Muscle of leg (tissue), 11 donors: ENCODE results near the gene GPBAR1. TPM values are rescaled to one million over a fixed set of nuclear protein-coding genes. Genes with fewer than 3 reads are reported as not detected.
"Not testable (repeated sequence)": the region's sequence is repeated elsewhere in the genome, so short reads cannot be mapped to it uniquely, and the experiment has no call there.

ENCODE experiments used
- DNase-seq: peaks from one replicate; pipeline ENCODE4 v3.0.0; 2013
- H3K27ac ChIP-seq: one replicate; pipeline ENCODE4 v1.5.1; 2013; ENCODE audit warnings: mild to moderate bottlenecking, low read length, control low read depth
- H3K27me3 ChIP-seq: one replicate; pipeline ENCODE4 v1.6.1; 2013; ENCODE audit warnings: low read length; ENCODE audit not compliant: control insufficient read depth, insufficient read depth
- H3K36me3 ChIP-seq: one replicate; pipeline ENCODE4 v1.6.1; 2013; ENCODE audit warnings: low read length; ENCODE audit not compliant: control insufficient read depth, insufficient read depth
- H3K4me1 ChIP-seq: one replicate; pipeline ENCODE4 v1.6.1; 2013; ENCODE audit warnings: low read length; ENCODE audit not compliant: control insufficient read depth, insufficient read depth
- H3K4me3 ChIP-seq: one replicate; pipeline ENCODE4 v1.5.1; 2013; ENCODE audit warnings: low read length, control low read depth
- H3K9me3 ChIP-seq: replicated peaks from 2 replicates; pipeline ENCODE4 v1.6.1; 2013; ENCODE audit warnings: low read depth, low read length; ENCODE audit not compliant: control insufficient read depth
- WGBS: methylation state at CpG from one replicate; pipeline ENCODE4 v1.1.5; 2013; ENCODE audit warnings: missing lambda C conversion rate; ENCODE audit not compliant: insufficient coverage; 5-methylcytosine and 5-hydroxymethylcytosine counted together
- polyA plus RNA-seq, 8 donors: library from polyadenylated mRNA; unstranded; fragments of 120-200 nt; gene quantifications; one replicate each; pipeline versions ENCODE4 v1.2.1 to v1.2.3, GENCODE V29; 2013; ENCODE audit warnings: inconsistent platforms in 1 of 8, low replicate concordance in 1 of 8; ENCODE audit not compliant: insufficient read length in 8 of 8, insufficient read depth in 1 of 8
- total RNA-seq: library from RNA; stranded (reverse); fragments of 120-200 nt; gene quantifications from one replicate; pipeline ENCODE4 v1.2.4, GENCODE V29; 2013

Gene GPBAR1
- total and polyA plus RNA-seq, 9 donors = 1.3 to 5.7 (median 2.6) TPM

DNA sequence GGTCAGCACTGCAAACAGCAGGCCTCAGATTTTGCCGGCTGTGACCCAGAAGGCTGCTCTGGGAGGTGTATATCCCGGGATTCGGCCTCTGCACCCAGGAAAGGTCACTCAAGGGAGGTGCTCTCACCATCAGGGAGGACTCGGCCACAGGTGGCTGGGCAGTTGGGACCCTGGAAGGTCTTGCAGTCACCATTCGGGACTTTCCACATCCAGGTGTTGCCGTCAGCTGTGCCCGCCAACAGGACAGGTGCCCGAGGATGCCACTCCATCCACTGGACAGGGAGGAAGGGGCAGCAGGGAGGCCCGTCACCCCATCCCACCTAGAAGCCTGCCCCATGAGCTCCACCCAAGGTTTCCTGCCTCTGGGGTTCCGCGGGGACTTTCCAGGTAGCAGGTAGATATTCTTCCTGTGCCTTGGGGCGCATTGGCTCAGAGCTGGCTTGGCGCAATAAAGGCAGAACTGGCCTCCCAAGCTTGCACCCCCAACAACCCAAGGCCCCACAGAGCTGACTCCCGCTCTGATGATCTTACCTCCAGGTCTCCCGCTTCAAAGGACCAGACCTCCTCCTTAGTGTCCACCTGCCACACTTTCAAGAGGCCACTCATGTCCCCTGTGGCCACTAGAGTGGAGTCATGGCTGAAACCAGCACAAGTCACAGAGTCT, 5.6 kb downstream of the GPBAR1 start:
- WGBS = 92% methylated on average over 15 of the region's 15 CpGs
- Histone ChIP-seq H3K4me3 (no peak overlapping the region), H3K36me3 (peaks cover 56% of the 10 kb centered on the region), H3K27me3 (no peaks in the 10 kb centered on the region), H3K27ac (no peak overlapping the region), H3K9me3 (no peaks in the 10 kb centered on the region), H3K4me1 (peaks cover 34% of the 10 kb centered on the region)
- no peak for DNase-seq

GRCh38 chr2:218267259-218267658, 6.4 kb downstream of the GPBAR1 start:
- H3K27me3 ChIP-seq = no peaks in the 10 kb centered on the region
- no peaks in the 10 kb centered on the region for H3K9me3 ChIP-seq
- no peak overlapping the region for H3K4me3 ChIP-seq
- WGBS = 85% methylated on average over 6 of the region's 6 CpGs
- peaks cover 58% of the 10 kb centered on the region for H3K36me3 ChIP-seq
- DNase-seq = no peak
- peaks cover 33% of the 10 kb centered on the region for H3K4me1 ChIP-seq
- H3K27ac ChIP-seq = no peak overlapping the region

DNA sequence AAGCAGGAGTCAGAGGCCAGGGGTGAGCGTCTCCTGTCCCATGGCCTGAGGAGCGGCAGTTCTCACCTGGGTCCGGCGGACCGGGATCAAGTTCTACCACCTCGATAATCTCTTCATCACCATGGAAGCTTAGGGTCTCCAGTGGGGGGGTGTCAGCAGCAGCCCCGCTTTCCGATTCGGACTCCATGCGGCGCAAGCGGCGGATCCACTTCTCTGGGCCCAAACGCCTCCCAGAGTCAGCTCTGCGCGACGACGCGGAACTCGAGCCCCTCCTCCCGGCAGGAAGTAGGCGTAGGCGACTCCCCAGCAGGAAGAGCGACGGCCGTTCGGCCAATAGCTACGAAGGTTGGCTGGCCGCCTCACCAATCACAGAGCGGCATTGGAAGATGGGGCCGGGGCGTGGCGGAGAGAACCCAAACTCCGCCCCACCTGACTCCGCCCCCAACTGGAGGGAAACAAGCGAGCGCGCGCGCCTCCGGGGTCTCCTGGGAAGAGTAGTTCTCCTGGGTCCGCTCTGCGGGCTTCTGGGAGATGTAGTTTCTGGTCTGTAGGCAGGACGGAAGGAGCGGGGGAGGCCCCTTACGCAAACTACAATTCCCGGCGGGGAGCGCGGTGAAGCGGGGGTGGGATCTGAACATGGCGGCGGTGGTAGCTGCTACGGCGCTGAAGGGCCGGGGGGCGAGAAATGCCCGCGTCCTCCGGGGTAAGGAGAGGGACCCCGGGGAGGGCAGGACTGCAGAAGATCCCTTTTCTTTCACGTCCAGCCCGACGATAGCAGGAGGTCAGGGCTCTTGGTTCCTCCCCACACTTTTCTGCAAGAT, 9.3 kb downstream of the GPBAR1 start, which contains the start of the genes AAMP and PNKD:
Gene AAMP (minus strand): TSS at position 238 of the 821 bp plus-strand sequence. CDS start 51 bp downstream, at position 187.
Gene PNKD (plus strand): TSS at position 620 of the 821 bp plus-strand sequence. CDS start 17 bp downstream, at position 637.
- Histone ChIP-seq H3K4me3 (peak within 1 kb of the TSS; percentile 97), H3K4me1 (peaks cover 30% of the 10 kb centered on the region), H3K27me3 (no peaks in the 10 kb centered on the region), H3K9me3 (no peaks in the 10 kb centered on the region), H3K27ac (peak within 1 kb of the TSS; percentile 97), H3K36me3 (peaks cover 51% of the 10 kb centered on the region)
- under 1% methylated on average over 50 of the region's 64 CpGs for WGBS
- peak; percentile 100 for DNase-seq

GRCh38 chr2:218270721-218271486, 10.1 kb downstream of the GPBAR1 start:
- peak; percentile 51 for DNase-seq
- Histone ChIP-seq H3K4me1 (peaks cover 30% of the 10 kb centered on the region), H3K4me3 (peak overlapping the region; percentile 76), H3K9me3 (no peaks in the 10 kb centered on the region), H3K27ac (peak overlapping the region; percentile 43), H3K27me3 (no peaks in the 10 kb centered on the region), H3K36me3 (peaks cover 51% of the 10 kb centered on the region)
- WGBS = under 1% methylated on average over 21 of the region's 23 CpGs

GRCh38 chr2:218271487-218271797, 10.6 kb downstream of the GPBAR1 start:
- H3K27ac ChIP-seq = no peak overlapping the region
- DNase-seq = no peak
- no peaks in the 10 kb centered on the region for H3K9me3 ChIP-seq
- H3K4me1 ChIP-seq = peaks cover 30% of the 10 kb centered on the region
- peak overlapping the region; percentile 76 for H3K4me3 ChIP-seq
- H3K27me3 ChIP-seq = no peaks in the 10 kb centered on the region
- 42% methylated on average over 4 of the region's 4 CpGs for WGBS
- peaks cover 51% of the 10 kb centered on the region for H3K36me3 ChIP-seq

DNA sequence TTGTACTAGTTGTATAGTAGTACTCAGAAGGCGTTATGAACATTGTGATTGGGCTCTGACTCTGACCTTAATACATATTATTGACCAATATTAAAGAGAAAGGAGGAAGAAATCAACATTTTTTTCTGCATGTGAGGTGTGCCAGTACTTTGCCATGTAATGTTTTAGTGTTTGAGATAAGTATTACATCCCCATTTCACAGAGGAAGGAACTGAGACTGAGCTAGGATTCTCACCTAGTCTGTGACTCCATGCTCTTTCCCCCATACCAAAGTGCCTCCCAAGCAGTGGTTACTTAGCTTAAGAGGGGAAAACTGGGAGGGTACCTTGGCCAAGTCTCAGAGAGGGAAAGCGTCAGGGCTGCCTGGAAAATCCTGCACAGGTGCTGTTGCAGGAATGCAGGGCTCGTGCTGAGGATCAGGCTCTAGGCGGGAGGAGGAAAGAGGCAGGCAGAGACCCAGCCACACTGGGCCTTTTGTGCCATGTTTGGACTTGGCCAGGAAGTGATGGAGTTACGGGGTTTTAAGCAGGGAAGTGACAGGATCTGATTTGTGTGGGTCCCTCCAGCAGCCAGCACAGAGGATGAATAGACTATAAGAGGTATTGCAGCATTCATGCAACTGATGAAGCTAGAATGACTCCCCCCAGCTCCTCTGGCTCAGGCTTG, 11.2 kb downstream of the GPBAR1 start:
- H3K36me3 ChIP-seq = peaks cover 51% of the 10 kb centered on the region
- WGBS = 39% methylated on average over 4 of the region's 5 CpGs
- H3K4me1 ChIP-seq = peaks cover 30% of the 10 kb centered on the region
- H3K27ac ChIP-seq = no peak overlapping the region
- no peak for DNase-seq
- H3K9me3 ChIP-seq = no peaks in the 10 kb centered on the region
- no peak overlapping the region for H3K4me3 ChIP-seq
- no peaks in the 10 kb centered on the region for H3K27me3 ChIP-seq

DNA sequence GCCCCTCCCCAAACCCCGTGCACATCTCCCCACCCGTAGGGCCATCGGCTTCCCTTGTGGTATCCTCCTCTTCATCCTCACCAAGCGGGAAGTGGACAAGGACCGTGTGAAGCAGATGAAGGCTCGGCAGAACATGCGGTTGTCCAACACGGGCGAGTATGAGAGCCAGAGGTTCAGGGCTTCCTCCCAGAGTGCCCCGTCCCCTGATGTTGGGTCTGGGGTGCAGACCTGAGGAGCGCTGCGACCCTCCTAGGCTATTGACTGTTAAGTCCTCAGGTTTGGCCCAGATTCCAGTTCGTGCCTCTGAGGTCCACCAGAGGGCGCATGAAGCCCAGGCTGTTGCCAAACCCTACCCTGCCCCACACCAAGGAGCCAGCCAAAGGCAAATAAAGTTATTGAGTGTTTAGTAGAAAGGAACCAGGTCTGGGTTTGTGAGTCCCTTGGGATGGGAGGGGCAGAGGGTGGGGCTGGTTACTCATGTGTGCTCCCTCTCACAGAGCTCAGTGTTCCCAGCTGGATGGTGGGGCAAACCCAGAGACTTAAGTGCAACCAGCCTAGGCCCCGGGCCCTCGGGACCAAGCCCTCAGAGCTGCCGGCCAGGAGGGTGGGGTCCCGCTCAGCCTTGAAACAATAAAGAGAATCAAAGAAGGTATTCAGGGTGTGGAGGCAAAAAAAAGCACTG, 11.9 kb downstream of the GPBAR1 start:
- Histone ChIP-seq H3K4me3 (no peak overlapping the region), H3K4me1 (peaks cover 30% of the 10 kb centered on the region)

DNA sequence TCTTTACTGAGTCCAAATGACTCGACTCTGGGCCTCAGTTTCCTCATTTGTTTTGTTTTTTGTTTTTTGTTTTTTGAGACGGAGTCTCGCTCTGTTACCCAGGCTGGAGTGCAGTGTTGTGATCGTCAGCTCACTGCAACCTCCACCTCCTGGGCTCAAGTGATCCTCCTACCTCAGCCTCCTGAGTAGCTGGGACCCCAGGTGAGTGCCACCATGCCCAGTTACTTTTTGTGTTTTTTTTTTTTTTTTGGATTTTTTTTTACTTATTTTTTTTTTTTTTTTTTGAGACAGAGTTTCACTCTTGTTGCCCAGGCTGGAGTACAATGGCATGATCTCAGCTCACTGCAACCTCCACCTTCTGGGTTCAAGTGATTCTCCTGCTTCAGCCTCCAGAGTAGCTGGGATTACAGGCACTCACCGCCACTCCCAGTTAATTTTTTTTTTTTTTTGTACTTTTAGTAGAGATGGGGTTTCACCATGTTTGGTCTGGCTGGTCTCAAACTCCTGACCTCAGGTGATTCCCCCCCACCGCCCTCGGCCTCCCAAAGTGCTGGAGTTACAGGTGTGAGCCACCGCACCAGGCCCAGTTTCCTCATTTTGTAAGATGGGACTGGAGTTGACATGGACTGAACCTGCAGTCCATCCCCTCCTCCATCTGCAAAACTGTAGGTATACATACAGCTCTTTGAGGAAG, 12.5 kb downstream of the GPBAR1 start:
- not testable (repeated sequence) for H3K4me3 ChIP-seq, DNase-seq, H3K27ac ChIP-seq, H3K27me3 ChIP-seq, H3K9me3 ChIP-seq
- Histone ChIP-seq H3K36me3 (peaks cover 56% of the 10 kb centered on the region), H3K4me1 (peaks cover 30% of the 10 kb centered on the region)
- 80% methylated on average over 1 of the region's 8 CpGs for WGBS

More for the DNA sequence above, 11.9 kb downstream of the GPBAR1 start:
- Histone ChIP-seq H3K36me3 (peaks cover 51% of the 10 kb centered on the region), H3K27me3 (no peaks in the 10 kb centered on the region), H3K9me3 (no peaks in the 10 kb centered on the region), H3K27ac (no peak overlapping the region)
- 21% methylated on average over 5 of the region's 18 CpGs for WGBS
- peak; percentile 87 for DNase-seq

DNA sequence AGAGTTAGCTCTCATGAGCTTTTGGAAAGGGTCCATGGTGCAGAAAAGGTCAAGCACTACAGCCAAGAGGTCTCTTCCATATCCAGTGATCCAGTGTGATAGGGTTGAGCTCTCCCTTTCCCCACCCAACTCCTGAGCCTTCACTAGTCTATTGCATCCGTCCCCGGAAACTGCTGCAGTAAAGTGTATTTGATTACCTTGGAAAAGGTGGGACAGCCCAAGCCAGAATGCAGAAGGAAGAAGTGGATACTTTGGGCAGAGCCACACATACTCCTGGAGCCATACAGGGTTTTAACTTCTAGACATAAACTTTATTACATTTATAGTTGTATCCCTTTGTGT, 13.1 kb downstream of the GPBAR1 start:
- H3K4me1 ChIP-seq = peaks cover 29% of the 10 kb centered on the region

More for the DNA sequence above, 13.1 kb downstream of the GPBAR1 start:
- DNase-seq = no peak
- Histone ChIP-seq H3K27me3 (no peaks in the 10 kb centered on the region), H3K9me3 (no peaks in the 10 kb centered on the region), H3K27ac (no peak overlapping the region), H3K36me3 (peaks cover 62% of the 10 kb centered on the region), H3K4me3 (no peak overlapping the region)
- WGBS = no CpG with 5 or more reads among the region's 2 CpGs
